Measurements from ENCODE around the gene PDIA5. TPM values are rescaled to one million over a fixed set of nuclear protein-coding genes. Genes with fewer than 3 reads are reported as not detected.

Gene PDIA5
- 31.2 and 33.1 TPM in 2 replicates for total RNA-seq (2014; rRNA removed; shearing (Covaris generic))

DNA sequence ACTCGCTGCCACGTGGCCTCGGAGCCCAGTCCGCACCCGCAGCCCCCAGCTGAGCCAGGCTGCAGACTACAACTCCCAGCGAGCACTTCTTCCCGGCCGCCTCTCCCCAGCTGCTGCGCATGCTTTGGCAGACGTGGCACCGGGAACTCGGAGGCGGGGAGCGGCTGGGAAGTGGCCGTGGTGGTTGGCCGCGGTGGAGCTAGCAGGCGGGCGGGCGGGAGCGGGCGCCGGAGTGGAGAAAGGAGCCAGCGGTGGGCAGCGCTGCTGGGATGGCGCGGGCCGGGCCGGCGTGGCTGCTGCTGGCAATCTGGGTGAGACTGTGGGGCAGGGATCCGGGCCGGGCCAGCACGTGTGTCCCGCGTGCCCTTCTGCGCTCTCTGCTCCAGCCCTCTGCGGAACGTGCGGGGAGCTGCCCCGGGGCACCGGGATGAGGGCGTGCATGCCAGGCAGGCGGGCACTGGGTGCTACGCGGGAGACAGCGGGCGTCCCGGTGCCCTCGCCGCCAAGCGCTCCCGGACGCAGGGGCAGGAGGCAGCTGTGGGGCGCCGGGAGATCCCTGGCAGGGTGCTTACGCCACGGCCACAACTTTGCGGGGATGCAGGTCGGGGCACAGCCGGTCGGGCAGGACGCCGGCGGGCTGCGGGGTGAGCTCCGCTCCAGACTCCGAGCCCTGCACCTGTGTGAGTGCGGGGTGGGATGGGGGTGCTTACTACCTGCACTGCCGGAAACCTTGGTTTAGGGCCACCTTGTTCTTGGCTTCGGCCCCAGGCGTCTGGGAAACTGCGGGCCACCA is at the start of gene PDIA5:
TSS of gene PDIA5 (plus strand) at position 130 of the 793 bp plus-strand sequence. CDS start at position 270, 140 bp downstream.
- DNase-seq (ENCODE audit: low read depth), result peak; percentile 91

DNA sequence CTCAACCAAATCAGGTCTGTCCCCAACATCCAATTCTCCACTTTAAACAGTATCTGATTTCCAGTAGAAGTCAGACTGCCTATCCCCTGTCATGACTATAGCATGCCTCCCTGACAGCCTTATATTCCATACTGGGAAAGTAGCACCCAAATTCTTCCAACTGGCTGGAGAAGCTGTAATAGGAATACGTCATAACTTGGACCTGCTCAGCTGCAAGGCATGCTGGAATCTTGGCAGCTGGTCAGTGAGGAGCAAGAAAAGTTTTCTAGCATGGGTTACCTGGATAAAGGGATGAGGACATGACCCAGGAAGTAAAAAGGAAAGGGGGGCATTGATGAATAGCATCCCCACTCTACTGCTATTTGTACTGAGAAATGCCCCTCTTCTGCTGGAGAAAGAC is 48.1 kb upstream of the PDIA5 start:
- DNase-seq (ENCODE audit: low read depth), result no peak

DNA sequence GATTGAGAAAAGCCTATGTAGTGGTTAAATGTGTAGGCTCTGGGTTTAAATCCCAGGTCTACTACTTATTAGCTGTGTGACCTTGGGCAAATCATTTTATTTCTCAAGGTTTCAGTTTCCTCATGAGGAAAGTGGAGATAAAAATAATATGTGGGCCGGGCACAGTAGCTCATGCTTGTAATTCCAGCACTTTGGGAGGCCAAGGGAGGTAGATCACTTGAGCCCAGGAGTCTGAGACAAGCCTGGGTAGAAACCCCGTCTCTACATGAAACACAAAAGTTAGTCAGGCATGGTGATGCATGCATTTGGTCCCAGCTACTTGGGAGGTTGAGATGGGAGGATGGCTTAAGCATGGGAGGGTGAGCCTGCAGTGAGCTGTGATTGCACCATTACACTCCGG is 47.7 kb upstream of the PDIA5 start:
- no peak for DNase-seq (ENCODE audit: low read depth)

DNA sequence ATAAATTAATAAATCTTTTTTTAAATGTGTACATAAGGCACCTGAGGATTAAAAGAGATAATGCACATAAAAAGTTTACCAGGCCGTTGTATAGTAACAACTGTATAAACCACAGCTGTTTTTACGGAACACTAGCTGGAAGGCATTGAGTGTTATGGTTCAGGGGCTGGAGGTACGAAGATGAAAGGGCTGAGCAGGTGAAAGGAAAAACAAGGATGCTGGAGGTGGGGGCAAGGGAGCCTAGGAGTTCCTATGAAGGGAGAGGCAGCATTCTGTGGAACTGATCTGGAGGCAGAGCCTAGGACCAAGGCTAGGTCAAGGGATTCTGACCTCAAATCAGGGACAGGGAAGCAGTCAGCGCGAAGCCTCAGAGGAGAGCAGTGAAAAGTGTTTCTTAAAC is 47.2 kb upstream of the PDIA5 start:
- DNase-seq (ENCODE audit: low read depth), result no peak

DNA sequence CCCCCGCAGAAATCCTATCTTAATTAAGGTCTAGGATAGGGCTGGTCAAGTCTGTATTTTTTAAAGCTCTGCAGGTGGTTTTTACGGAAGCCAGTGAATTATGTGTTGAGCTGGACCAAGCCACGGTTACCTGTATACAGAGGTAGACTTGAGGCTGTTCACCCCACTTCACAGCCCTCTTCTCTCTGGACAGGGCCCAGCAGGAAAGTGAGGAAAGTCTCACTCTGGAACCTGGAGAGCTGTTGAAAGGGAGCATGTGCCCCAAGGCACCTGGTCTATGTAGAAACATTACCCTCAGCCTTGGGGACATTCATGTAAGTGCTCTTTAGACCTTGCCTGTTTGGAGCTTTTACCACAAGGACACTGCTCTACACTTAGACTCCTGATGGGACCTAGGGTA is 46.1 kb upstream of the PDIA5 start:
- DNase-seq (ENCODE audit: low read depth), result no peak

DNA sequence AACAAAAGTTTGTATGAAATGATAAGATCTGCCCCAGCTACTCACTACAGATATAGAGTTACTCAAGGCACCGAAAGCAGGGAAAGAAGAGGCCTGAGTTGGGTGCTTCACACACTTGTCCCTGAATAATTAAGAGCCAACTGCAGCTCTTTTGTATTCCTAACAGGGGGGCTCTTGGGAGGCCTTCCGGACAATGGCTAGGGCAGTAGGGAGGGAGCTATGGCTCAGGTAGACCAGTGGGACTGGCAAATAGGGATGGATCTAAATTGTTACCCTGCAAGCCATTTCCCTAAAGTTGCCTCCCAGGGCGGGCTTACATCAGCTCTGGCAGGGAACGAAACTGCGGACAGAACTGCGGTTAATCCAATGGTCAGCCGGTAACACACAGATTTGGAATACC is 45.4 kb upstream of the PDIA5 start:
- DNase-seq (ENCODE audit: low read depth), result no peak

DNA sequence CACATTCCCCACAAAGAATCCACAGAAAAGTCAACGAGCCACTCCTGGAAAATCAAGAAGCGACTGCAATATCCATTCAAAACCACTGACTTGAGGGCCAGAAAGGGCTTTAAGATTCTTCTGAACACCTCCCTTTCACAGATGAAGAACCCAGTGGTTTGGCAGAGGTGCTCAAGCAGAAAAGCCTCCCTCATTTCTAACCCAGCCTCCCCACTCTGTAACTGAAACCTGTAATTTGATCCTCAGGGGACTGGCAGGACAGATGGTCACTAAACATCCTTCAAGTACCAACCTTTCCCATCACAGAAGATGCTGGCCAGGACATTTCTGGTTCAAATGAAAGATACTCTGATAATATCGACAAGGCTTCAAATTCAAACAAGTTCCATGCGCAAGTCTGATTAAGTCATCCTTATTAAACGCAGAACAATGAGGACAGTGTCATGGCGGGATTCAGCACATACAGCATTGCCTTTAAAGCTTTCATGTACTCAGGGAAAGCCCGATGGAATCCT is 44.8 kb upstream of the PDIA5 start:
- DNase-seq (ENCODE audit: low read depth), result no peak

DNA sequence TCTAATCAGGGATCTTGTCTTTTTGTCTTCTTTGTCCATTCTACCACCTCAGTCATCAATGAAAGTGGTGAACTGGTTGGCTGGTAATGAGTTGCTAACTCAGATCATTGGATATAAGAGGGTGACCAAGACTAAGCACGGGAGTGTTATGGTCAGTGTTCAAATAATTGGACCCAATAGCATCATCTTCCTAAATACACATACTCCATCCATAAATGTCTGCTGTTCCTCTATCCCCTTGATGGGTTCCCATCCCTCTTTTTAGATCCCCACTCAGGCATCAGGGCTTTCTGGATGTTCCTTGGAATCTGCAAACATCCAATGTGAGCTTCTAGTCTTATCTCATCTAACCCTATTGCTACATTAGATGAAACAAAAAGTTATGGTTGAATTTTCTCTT is 42.8 kb upstream of the PDIA5 start:
- DNase-seq (ENCODE audit: low read depth), result no peak

DNA sequence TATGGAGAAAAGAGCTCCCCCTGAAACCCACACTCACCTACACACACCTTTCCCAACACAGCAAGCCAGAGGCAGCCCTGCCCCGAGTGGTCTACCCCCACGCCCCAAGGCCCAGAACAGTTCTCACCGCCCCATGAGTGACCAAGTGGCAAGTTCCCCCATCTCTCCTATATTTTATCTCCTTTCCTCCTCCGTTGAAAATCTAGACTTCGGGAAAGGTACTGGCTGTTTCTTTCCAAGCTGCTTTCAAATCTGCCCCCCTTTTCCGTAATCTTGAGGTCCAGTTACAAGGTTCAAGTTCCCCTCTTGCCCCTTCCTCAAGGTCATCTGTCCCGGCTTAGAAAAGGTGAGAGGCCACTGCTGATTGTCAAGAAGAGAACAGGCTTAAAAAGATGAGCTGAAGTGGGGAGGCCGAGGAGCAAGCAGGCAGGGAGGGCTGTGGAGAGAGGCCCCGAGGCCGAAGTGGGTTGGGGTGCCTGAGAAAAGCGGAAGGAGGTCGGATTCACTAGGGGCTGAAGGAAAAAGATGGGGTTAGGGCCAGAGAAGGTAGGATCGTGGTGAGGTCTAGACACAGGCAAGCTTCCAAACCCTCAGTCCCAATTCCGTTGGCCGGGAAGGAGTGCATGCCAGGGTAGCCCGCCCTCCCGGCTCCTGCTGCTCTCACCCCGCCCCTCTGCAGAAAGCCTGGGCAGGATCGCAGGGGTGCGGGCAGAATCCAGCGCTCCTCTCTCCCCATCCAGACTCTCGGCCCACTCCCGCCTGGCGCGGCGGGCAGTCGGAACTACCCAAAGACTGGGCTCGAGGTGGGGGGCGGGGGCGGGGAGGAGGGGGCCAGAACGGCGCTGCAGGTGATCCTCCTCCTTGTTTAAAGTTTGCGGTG is 40.9 kb upstream of the PDIA5 start:
- DNase-seq (ENCODE audit: low read depth), result no peak

DNA sequence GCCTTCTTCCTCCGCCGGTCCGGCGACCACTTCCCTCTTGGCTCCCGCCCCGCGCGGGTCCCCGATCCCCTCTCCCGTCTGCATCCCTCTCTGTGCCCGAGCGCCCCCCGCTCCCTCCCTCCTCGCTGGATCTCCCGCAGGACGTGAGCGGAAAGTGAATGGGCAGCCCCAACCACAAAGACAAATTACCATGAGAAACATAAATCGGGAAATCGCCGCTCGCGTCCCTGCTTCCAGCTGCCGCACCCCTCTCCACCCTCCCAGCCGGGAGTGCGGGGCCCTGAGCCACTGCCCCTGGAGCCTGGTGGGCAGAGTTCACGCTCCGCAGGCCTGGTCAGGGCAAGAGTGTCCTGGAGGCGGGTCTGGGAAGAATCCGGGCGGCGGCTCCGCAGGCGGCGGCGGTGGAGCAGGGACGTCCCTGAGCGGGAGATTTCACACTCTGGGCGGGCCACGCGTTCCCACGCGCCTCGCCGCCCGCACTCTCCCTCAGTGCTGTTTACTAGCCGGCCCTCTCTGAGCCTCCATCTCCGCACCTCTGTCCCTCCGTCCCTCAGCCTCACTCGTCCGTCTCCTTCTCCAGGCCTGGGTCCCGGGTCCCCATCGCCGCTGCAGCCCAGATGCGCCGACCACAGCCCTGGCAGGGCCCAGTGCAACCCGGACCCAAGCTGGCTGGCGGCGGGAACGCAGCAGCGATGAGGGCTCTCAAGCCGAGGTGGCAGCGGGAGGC is 40.1 kb upstream of the PDIA5 start:
- no peak for DNase-seq (ENCODE audit: low read depth)

DNA sequence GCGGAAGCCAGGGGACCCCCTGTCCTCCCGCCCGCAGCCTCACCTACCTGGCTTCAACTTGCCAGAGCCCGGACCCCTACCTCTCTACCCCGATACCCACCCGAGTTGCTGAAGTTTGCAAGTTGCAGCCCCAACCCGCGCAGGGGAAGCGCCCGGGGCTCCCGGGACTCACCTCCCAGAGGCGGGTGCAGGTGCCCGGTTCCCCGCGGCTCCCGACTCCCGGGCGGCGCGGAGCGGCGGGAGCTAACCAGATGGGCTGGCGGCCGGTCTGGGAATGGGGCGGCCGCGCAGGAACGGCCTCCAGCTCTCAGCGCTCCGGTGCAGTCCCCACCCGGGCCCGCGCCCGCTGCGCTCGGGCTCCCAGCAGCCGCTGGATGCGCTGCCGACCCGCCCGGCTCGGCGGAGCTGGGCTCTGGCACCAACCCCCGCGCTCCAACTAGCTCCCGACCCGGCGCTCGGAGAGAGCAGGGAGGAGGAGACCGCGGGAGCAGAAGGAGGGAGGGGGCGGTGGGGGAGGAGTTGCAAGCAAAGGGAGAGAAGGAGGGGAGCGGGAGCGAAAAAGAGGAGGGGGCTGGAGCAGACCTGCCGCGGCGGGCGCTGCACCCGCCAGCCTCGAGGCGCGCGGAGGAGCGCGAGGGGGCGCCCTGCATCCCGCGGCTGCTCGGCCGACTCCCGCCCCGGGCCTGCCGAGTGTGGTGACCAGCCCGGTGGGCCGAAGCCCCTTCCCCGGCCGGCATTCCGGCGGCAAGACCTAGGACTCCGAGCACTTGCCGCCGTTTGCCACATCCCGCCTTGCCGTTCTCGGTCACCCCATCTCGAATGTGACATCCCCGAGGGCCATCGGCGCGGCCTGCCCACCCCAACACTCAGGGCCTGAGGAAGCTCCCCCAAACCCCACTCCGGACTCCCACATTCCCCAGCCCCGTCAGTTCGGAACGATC is 39.3 kb upstream of the PDIA5 start, which contains the start of gene SEMA5B:
TSS of gene SEMA5B (minus strand) at position 472 of the 941 bp plus-strand sequence. CDS start 66,500 bp downstream, outside the sequence.
- peak; percentile 14 for DNase-seq (ENCODE audit: low read depth)

DNA sequence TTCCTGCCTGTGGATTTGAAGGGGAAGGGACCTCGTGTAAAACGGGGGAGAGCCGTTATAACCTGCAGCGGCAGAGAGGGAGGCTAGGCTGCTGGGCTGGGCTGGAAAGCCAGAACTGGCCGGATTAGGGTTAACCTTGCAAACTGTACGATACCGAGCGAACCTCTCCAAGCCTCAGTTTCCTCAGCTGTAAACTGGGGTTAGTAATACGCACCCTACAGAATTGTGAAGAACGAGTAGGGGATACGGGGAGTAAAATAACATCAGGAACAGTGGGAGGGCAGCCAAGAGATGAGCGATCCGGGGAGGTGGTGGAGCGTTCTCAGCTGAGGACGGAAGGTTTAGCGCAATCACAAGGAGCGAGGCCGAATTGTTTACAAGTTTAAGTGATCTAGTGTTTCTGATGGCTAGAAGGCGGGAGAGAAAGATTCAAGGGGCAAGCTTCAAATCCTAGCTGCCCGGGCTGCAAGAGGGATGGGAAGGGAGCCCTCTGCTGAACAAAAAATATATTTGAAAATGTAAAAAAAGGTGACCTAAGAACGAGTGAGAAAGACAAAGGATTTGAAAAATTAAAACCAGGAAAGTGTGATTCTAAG is 38.5 kb upstream of the PDIA5 start:
- DNase-seq (ENCODE audit: low read depth), result peak; percentile 69

DNA sequence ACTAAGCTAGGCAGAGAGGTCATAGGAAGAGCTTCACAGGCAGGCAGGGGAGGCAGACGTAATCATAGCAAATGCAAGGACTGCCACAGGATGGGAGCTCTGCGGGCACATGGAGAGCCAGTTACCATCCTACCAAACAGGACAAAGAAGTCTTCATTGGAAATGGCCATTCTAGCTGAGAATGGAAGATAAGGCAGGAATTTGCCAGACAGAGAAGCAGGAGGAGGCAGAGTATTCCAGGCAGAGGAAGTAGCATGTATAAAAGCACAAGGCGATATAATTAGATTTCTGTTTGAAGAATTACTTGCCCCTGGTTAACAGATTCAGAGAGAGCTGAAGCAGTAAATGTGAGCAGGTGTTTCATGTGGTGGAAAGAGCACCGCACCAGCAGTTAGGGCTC is 35.8 kb upstream of the PDIA5 start:
- DNase-seq (ENCODE audit: low read depth), result no peak

DNA sequence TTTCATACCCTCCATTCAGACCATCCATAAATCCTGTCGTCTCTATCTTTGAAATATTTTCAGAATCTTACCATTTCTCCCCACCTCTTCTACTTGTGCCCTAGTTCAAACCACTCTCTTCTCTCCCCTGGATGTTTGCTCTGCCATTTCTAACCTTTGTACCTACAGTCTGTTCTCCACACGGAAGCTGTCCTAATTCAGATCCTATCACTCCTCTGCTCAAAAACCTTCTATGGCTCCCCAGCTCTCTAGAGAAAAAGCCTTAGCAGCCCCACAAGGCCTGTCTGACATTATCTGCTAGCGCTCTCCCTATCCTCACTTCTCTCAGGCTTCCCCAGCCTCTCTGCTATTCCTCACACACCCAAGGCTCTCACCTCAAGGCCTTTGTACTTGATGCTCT is 34.8 kb upstream of the PDIA5 start:
- no peak for DNase-seq (ENCODE audit: low read depth)

DNA sequence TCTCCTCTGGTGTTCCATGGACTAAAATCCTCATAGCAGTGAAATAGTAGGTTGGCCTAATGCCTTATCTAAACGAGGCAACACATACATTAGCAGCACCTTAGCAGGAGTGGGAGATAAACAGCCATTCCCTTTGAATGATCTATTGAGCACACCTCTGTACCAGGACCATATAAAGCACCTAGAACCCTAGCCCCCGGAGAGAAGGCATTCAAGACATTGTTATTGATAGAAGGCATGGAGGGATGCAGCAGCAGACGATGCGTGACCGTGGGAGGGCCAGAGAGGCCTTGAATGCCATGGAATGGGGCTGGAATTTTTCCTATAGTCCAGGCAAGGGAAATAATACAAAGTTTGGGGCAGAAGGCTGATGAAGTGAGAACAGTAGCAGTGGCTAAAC is 32.7 kb upstream of the PDIA5 start:
- no peak for DNase-seq (ENCODE audit: low read depth)

DNA sequence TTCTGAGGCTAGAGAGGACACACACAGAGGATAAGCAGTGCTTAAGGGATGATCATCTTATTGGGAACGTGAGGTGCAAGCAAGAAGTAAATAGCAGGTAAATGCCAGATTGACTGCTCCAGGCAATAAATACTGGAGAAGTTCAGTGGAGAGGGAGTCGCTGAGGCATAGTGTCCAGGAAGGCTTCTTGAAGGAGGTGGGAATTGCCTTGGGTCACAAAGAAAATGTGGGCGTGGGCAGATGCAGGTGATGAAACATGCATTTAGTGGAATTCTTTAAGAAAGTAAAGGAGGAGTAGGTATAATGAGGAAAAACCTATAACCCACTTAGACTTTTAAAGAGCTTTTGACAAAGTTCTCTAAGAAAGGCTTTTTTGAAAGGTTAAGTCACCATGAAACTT is 31.8 kb upstream of the PDIA5 start:
- no peak for DNase-seq (ENCODE audit: low read depth)

DNA sequence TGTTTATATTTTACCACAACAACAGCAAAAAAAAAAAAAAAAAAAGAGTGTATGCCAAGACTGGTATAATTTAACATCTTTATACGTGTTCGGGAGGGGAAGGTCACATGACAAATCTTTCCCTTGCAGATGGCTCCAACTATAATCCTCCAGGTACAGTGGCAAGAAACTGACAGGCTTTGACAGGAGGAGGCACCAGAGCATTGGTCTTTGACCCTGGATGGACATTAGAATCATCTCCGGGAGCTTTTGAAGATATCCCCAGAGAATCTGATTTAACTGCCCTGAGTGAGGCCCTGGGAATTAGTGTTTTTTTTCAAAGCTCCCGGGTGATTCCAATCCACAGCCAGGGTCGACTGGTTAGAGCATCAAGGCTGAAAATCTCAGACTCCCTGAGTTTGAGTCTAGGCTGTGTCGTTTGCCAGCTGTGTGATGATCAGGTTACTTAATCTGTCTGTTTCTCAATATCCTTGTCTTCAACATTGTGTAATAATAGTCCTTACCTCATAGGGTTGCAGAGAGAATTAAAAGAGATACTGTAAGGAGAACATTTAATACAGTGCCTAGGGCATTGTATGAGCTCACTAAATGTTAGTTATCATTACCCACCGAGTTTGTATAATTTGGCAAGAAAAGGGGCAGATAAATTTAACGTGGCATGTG is 30.3 kb upstream of the PDIA5 start:
- peak; percentile 29 for DNase-seq (ENCODE audit: low read depth)

DNA sequence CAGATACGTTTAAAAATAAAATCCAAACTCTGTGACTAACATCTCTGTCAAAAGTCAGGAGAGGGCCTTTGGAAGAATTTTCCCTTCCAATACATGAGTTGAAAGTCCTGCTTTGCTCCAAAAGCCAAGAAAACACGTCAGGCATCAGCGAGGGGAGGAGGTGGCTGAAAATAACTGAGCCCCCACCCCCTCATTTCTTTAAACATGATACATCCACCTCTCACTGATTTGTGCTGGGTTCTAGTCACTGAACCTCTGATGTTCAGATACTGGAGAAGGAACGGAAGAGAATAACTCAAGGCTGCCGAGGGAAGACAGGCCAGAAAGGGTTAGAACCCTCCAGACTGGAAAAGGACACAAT is 29.8 kb upstream of the PDIA5 start:
- DNase-seq (ENCODE audit: low read depth), result no peak

DNA sequence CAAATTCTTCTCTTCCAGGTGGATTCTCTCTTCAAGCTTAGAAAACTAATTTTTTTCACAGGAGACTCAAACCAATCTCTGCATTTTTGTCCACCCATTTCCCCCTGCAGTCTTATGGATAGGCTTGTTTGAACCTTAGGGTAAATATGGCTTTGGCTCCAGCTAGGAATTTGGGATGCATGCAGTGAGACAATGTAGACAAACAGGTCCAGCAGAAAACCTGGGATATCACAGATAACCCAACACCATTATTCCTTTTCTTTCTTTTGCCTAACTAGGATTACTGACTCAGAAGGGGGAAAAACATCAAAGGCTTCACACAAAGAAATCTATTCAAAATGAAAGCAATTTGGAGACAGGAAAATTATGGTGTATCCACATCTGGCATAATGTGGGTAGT is 28.1 kb upstream of the PDIA5 start:
- DNase-seq (ENCODE audit: low read depth), result no peak

DNA sequence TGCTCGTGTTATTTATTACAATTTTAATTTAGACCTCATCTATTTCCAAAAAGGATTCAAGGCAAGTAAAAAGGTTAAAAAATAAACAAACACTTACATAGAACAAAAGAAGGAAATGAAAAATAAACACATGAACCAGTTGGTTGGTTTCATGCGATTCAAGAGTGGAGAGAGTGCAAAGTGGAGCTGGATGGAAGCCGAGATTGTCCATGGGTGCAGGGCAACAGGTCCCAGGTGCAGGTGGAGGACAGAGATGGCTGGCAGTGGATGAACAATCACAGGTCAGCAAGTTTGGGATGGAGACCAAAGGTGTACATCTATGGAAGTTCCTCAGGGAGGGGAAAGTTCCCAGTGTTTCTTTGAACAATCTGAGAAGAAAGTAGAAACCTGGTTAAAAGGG is 27.6 kb upstream of the PDIA5 start:
- no peak for DNase-seq (ENCODE audit: low read depth)
